GM12878 (cell line): ENCODE measurements around the gene SUN5. TPM values are rescaled to one million over a fixed set of nuclear protein-coding genes. Genes with fewer than 3 reads are reported as not detected.

Source experiments
- ATAC-seq: fragments of 200-7000 bp; cut with Tn5 transposase; 3 replicates; pipeline ENCODE4 v1.9.1; 2020; ENCODE audit warnings: mild to moderate bottlenecking, moderate library complexity
- BruUV-seq: library from RNA; stranded (reverse); fragments of 400-500 nt; replicated peaks from 2 replicates; lab custom pipeline; 2021; lab: Mats Ljungman, UMichigan
- CTCF ChIA-PET: fragments of 300-600 bp; sonication (Branson Sonifier 250); formaldehyde crosslinking; extraction: SDS; loops from one replicate; lab custom pipeline; 2021; ENCODE audit warnings: inconsistent platforms; lab: Yijun Ruan, JAX
- POLR2A ChIA-PET: fragments of 350-600 bp; formaldehyde crosslinking; extraction: SDS; loops from one replicate; lab custom pipeline; 2021; ENCODE audit warnings: inconsistent platforms; lab: Charles Lee
- RAD21 ChIA-PET: fragments of 300-600 bp; sonication (Branson Sonifier 250); formaldehyde crosslinking; loops from one replicate; lab custom pipeline; 2023; ENCODE audit warnings: antibody characterized with exemption; ENCODE audit not compliant: unreplicated experiment; lab: Charles Lee
- SMC1A ChIA-PET: fragments of 300-600 bp; sonication (Branson Sonifier 250); formaldehyde crosslinking; loops from one replicate; lab custom pipeline; 2023; ENCODE audit not compliant: unreplicated experiment, uncharacterized antibody; lab: Charles Lee
- DNase-seq: peaks from one replicate; pipeline ENCODE4 v3.0.0-alpha.2; 2011; ENCODE audit warnings: low read depth, low spot score
- FAIRE-seq: peaks from 3 replicates; lab custom pipeline; 2011; peaks lifted over from hg19 to GRCh38; lab: Jason Lieb, UNC
- H2AFZ ChIP-seq: 2 replicates; pipeline ENCODE4 v1.6.0; 2011; ENCODE audit warnings: low read depth, low read length, control low read depth; ENCODE audit not compliant: control insufficient read depth
- H3K27ac ChIP-seq: 2 replicates; pipeline ENCODE4 v1.5.1; 2011; ENCODE audit warnings: control low read depth; ENCODE audit not compliant: control insufficient read depth, insufficient read depth
- H3K27me3 ChIP-seq, 2 experiments: replicated peaks in 1 of 2; 2 replicates each; pipeline versions ENCODE4 v1.6.0 to v1.6.1; 2011; ENCODE audit warnings: low read length in 1 of 2; ENCODE audit not compliant: control insufficient read depth in 2 of 2, insufficient read depth in 2 of 2
- H3K36me3 ChIP-seq, 2 experiments: 2 replicates each; pipeline ENCODE4 v1.5.1; 2011; ENCODE audit warnings: low read length in 1 of 2; ENCODE audit not compliant: control insufficient read depth in 2 of 2, insufficient read depth in 2 of 2
- H3K4me1 ChIP-seq: 2 replicates; pipeline ENCODE4 v1.6.1; 2011; ENCODE audit warnings: mild to moderate bottlenecking, low read length, moderate library complexity, mixed read lengths; ENCODE audit not compliant: control insufficient read depth, insufficient read depth
- H3K4me2 ChIP-seq: 2 replicates; pipeline ENCODE4 v1.6.0; 2011; ENCODE audit warnings: control low read depth; ENCODE audit not compliant: control insufficient read depth, insufficient read depth
- H3K4me3 ChIP-seq: fragments of 200-600 bp; sonication (generic); 2 replicates; pipeline ENCODE4 v1.5.1; 2016
- H3K79me2 ChIP-seq: 2 replicates; pipeline ENCODE4 v1.6.0; 2011; ENCODE audit warnings: low read length; ENCODE audit not compliant: control insufficient read depth, insufficient read depth
- H3K9ac ChIP-seq: 2 replicates; pipeline ENCODE4 v1.8.0; 2011; ENCODE audit warnings: low read length, control low read depth, mixed read lengths; ENCODE audit not compliant: control insufficient read depth, insufficient read depth
- H3K9me3 ChIP-seq: replicated peaks from 3 replicates; pipeline ENCODE4 v1.5.1; 2011; ENCODE audit warnings: mild to moderate bottlenecking, low read length; ENCODE audit not compliant: control insufficient read depth, insufficient read depth
- H4K20me1 ChIP-seq: 2 replicates; pipeline ENCODE4 v1.6.0; 2011; ENCODE audit not compliant: control insufficient read depth, insufficient read depth
- E2F4 ChIP-seq: IDR thresholded peaks from 2 replicates; pipeline ENCODE4 v1.6.1; 2012; ENCODE audit warnings: low read depth, low read length, improper control_type of control experiment
- EP300 ChIP-seq, 2 experiments: fragments of 150-350 bp in 1 of 2; IDR thresholded peaks; 2 replicates each; pipeline ENCODE4 v1.6.1; 2011 to 2012; ENCODE audit warnings: low read depth in 2 of 2, low read length in 2 of 2, borderline replicate concordance in 1 of 2, improper control_type of control experiment in 1 of 2, inconsistent platforms in 1 of 2; ENCODE audit not compliant: control insufficient read depth in 1 of 2
- HDGF ChIP-seq: fragments of 450-650 bp; IDR thresholded peaks from 2 replicates; pipeline ENCODE4 v1.6.1; 2016; ENCODE audit warnings: antibody characterized with exemption
- MLLT1 ChIP-seq: fragments of 450-650 bp; IDR thresholded peaks from 2 replicates; pipeline ENCODE4 v1.6.1; 2016; ENCODE audit warnings: mild to moderate bottlenecking
- SREBF1 ChIP-seq: IDR thresholded peaks from 2 replicates; pipeline ENCODE4 v1.6.1; 2012; ENCODE audit warnings: mild to moderate bottlenecking, low read length
- TCF3 ChIP-seq: IDR thresholded peaks from 2 replicates; pipeline ENCODE4 v1.6.1; 2012; ENCODE audit warnings: low read depth, mild to moderate bottlenecking, low read length, borderline replicate concordance; ENCODE audit not compliant: insufficient read depth
- ZNF24 ChIP-seq: fragments of 450-650 bp; IDR thresholded peaks from 2 replicates; pipeline ENCODE4 v1.6.1; 2017; ENCODE audit warnings: antibody characterized with exemption, mild to moderate bottlenecking
- ZNF384 ChIP-seq: IDR thresholded peaks from 2 replicates; pipeline ENCODE4 v1.6.1; 2012; ENCODE audit warnings: low read depth, mild to moderate bottlenecking, low read length, improper control_type of control experiment, borderline replicate concordance
- ZNF622 ChIP-seq: fragments of 450-650 bp; IDR thresholded peaks from 2 replicates; pipeline ENCODE4 v1.6.1; 2017; ENCODE audit warnings: mild to moderate bottlenecking, inconsistent platforms
- ZZZ3 ChIP-seq: IDR thresholded peaks from 2 replicates; pipeline ENCODE4 v1.6.1; 2011; ENCODE audit warnings: low read depth; ENCODE audit not compliant: control insufficient read depth, insufficient read length
- whole genome bisulfite sequencing: methylation state at CpG from one replicate; pipeline ENCODE4 v1.1.6; 2016; ENCODE audit warnings: low lambda C conversion rate; ENCODE audit not compliant: insufficient replicate concordance, insufficient coverage; ENCODE audit errors: missing lambda C conversion rate; 5-methylcytosine and 5-hydroxymethylcytosine counted together
- in situ Hi-C: fragments of 300-500 bp; cut with MboI; formaldehyde crosslinking; loops from 9 replicates; pipeline ENCODE4 v1.14.3; 2018; ENCODE audit warnings: mixed read lengths
- intact Hi-C: fragments of 100-400 bp; cut with micrococcal nuclease; formaldehyde crosslinking; loops from one replicate; pipeline ENCODE4 v1.14.2; 2022; ENCODE audit not compliant: unreplicated experiment
- polyA plus RNA-seq, 11 experiments: library from polyadenylated mRNA; depleted of rRNA in 4 of 11; unstranded in 6 of 11; stranded (reverse) in 5 of 11; fragments of >200 nt; fragmentation: Nextera tagmentation in 4 of 11; fragmentation: Illumina TruSeq in 1 of 11; extraction: Ambion mirVana in 4 of 11; extraction: Trizol in 1 of 11; gene quantifications; 1 replicate in 1 of 11; 2 replicates in 10 of 11; pipeline versions ENCODE4 v1.2.1 to v1.2.3, GENCODE V29; 2011 to 2016; ENCODE audit warnings: inconsistent platforms in 2 of 11, missing spikeins in 2 of 11, low read depth in 1 of 11
- total RNA-seq, 4 experiments: library from RNA; depleted of rRNA in 3 of 4; stranded (reverse); fragments of >200 nt in 3 of 4; fragmentation: Illumina TruSeq in 1 of 4; extraction: Trizol in 1 of 4; gene quantifications; 2 replicates each; pipeline versions ENCODE4 v1.2.1 to v1.2.3, GENCODE V29; 2013 to 2021

Gene SUN5
- total and polyA plus RNA-seq, 10 of the 15 experiments (the other 5 are each of a cell fraction or from before 2014, with no cell fraction given): not detected

- no peak overlapping the region for H3K27ac ChIP-seq
- peaks cover 4% of the 10 kb centered on the region; the same call in 2 of the 3 replicates for H3K9me3 ChIP-seq
- no peak overlapping the region for H3K9ac ChIP-seq
- 50% methylated on average over 13 of the region's 13 CpGs for WGBS
- ChIA-PET CTCF (interaction anchor here (1.6 kb wide), 1 partner anchor 32 kb away, joined by 3 read pairs; no protein-coding TSS in a partner anchor), RAD21 (no interaction called here), SMC1A (interaction anchor here (0.5 kb wide), 1 partner anchor 187 kb away, joined by 4 read pairs; no protein-coding TSS in a partner anchor), POLR2A (interaction anchor here (0.6 kb wide), 2 partner anchors 265 to 342 kb away, joined by 3 read pairs; no protein-coding TSS in a partner anchor)
- intact Hi-C loops: no loop called here
- H3K4me1 ChIP-seq: peaks cover 6% of the 10 kb centered on the region
- no TSS peak for BruUV-seq
- no peak for ATAC-seq
- DNase-seq: no peak
- H3K79me2 ChIP-seq: no peaks in the 10 kb centered on the region; the same call in 1 of the 2 replicates
- no peaks in the 10 kb centered on the region for H4K20me1 ChIP-seq
- H3K27me3 ChIP-seq: no peaks in the 10 kb centered on the region; a peak in 1 of 4 replicates
- H3K4me3 ChIP-seq: no peak overlapping the region
- H3K4me2 ChIP-seq: no peak overlapping the region
- in situ Hi-C loops: no loop called here
- no peak for FAIRE-seq
- H3K36me3 ChIP-seq: no peaks in the 10 kb centered on the region
- no peak overlapping the region for H2AFZ ChIP-seq
- no peak for TF ChIP-seq ZNF24
- TF ChIP-seq HDGF: no peak
- TF ChIP-seq ZNF384: no peak
- TF ChIP-seq SREBF1: no peak
- TF ChIP-seq E2F4: no peak
- TF ChIP-seq MLLT1: no peak
- TF ChIP-seq TCF3: no peak
- TF ChIP-seq EP300 (IDR thresholded peaks at IDR 0.05; ENCODE audit: borderline replicate concordance in 1 of 2, control insufficient read depth in 1 of 2, low read depth in 2 of 2, low read length in 2 of 2): no peak
- TF ChIP-seq ZNF622: no peak
- TF ChIP-seq ZZZ3: no peak
These were observed 26.8 kb downstream of the SUN5 start for GRCh38 chr20:32977281-32978008.
